Measurements from ENCODE around the gene ABCF1.

The ABCF1 gene

GRCh38 chr6:30542404-30542725 lies 28.9 kb upstream of the ABCF1 start:
- H3K4me3 ChIP-seq (ENCODE audit: low read depth, low read length) = no peak overlapping the region
- DNase-seq (ENCODE audit: low read depth) = no peak
- no peak for TF ChIP-seq CTCF (IDR thresholded peaks at IDR 0.05; ENCODE audit: control insufficient read depth, extremely low read depth, insufficient read depth)

DNA sequence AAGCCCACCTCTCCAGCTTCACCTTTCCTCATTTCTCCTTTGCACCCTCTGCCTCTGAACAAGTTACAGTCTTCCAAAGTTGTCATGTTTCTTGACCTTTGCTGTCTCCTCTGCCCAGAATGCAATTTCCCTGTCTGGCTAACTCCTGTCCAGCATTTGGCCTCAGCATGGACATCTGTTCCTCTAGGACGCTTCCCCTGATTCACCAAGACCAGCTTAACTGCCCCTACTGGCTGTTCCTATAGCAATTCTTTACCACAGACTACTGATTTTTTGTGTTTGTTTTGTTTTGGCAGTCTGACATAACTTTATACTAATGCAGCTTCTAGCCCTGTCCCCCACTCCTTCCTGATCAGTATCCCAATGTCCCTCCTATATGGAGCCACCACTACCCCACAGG lies 28.3 kb upstream of the ABCF1 start:
- no peak for TF ChIP-seq CTCF (IDR thresholded peaks at IDR 0.05; ENCODE audit: control insufficient read depth, extremely low read depth, insufficient read depth)
- H3K4me3 ChIP-seq (ENCODE audit: low read depth, low read length) = no peak overlapping the region
- DNase-seq (ENCODE audit: low read depth) = no peak

- no peak overlapping the region for H3K4me3 ChIP-seq (ENCODE audit: low read depth, low read length)
- no peak for DNase-seq (ENCODE audit: low read depth)
- no peak for TF ChIP-seq CTCF (IDR thresholded peaks at IDR 0.05; ENCODE audit: control insufficient read depth, extremely low read depth, insufficient read depth)
Observed at GRCh38 chr6:30543821-30544220, 27.4 kb upstream of the ABCF1 start.

DNA sequence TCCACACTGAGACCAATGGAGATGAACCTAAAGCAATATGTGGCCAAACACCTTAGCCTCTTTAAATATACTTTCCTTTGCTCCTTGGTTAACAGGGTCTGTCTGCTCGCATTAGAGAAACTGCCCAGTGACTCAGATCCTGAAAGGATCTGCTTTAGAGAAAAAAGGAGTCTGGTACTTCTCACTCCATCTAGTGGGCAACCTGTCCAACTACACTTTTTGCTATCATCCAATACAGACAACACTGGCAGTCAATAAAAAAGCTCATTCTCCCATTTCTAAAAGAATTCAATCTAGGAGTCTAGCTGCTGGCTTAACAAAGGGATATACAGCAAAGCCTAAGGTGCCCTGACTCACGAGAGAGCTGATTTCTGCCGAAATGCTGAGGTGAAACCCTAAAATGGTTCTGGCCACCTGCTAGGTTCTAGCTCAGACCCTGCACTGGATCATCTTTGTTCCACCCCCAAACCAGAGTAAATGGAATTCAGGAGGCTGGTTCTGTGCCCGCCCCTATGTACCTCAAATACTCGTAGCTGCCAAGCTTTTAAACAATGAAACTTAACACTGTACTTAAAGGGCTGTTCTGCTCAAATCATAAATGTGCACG lies 26.5 kb upstream of the ABCF1 start:
- no peak overlapping the region for H3K4me3 ChIP-seq (ENCODE audit: low read depth, low read length)
- TF ChIP-seq CTCF (IDR thresholded peaks at IDR 0.05; ENCODE audit: control insufficient read depth, extremely low read depth, insufficient read depth) = peak; percentile 68
- no peak for DNase-seq (ENCODE audit: low read depth)

DNA sequence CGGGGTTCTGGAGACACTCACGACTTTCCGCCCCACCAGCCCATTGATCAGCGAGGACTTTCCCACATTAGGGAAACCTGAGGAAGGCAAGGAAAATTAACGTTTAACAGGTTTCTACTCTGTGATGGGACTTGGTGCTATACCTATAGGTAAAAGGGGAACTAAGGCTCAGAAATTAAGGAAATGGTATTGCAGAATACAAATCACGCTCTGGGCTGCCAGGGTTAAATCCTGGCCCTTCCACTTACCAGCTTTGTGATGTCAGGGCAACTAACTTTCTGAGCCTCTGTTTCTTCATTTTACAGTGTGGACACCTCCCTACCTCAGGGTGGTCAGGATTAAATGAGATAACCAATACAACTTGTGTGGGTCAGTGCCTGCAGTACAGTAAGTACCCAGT lies 23.8 kb upstream of the ABCF1 start:
- no peak for DNase-seq (ENCODE audit: low read depth)

DNA sequence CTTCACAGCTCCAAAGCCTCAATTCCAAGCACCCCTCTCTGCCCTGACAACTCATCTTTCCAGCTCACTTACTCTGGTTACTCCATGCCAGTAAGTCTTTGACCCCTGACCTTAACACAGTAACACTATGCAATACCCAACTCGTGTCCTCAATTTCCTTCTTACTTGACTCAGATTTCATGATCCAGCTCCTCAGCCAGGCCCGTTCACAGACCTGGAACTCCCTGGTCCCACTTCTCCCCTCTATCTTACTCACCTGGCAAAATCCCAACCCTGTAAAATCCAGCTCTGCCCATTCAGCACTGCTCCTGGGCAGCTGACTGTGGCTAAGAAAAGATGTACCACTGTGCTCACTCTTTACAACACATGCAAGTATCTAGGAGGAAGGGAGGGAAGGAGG lies 22.9 kb upstream of the ABCF1 start:
- no peak overlapping the region for H3K4me3 ChIP-seq (ENCODE audit: low read depth, low read length)
- TF ChIP-seq CTCF (IDR thresholded peaks at IDR 0.05; ENCODE audit: control insufficient read depth, extremely low read depth, insufficient read depth) = no peak
- no peak for DNase-seq (ENCODE audit: low read depth)

More for the DNA sequence above, 23.8 kb upstream of the ABCF1 start:
- no peak for TF ChIP-seq CTCF (IDR thresholded peaks at IDR 0.05; ENCODE audit: control insufficient read depth, extremely low read depth, insufficient read depth)
- no peak overlapping the region for H3K4me3 ChIP-seq (ENCODE audit: low read depth, low read length)

- DNase-seq (ENCODE audit: low read depth) = no peak
- H3K4me3 ChIP-seq (ENCODE audit: low read depth, low read length) = no peak overlapping the region
- TF ChIP-seq CTCF (IDR thresholded peaks at IDR 0.05; ENCODE audit: control insufficient read depth, extremely low read depth, insufficient read depth) = no peak
Observed at GRCh38 chr6:30554404-30554803, 16.8 kb upstream of the ABCF1 start.
